Renal cortex interstitium (tissue), 11 donors: ENCODE measurements around the gene FGL2. TPM values are rescaled to one million over a fixed set of nuclear protein-coding genes. Genes with fewer than 3 reads are reported as not detected.
"Not testable (repeated sequence)": the region's sequence is repeated elsewhere in the genome, so short reads cannot be mapped to it uniquely, and the experiment has no call there.

Source experiments
- DNase-seq, 11 donors: peaks; one replicate each; pipeline ENCODE4 v3.0.0-alpha.2; 2013; ENCODE audit warnings: low read depth in 9 of 11, low spot score in 4 of 11; ENCODE audit errors: extremely low read depth in 1 of 11
- polyA plus RNA-seq, 3 donors: library from polyadenylated mRNA; unstranded; fragments of 120-200 nt; gene quantifications; one replicate each; pipeline ENCODE4 v1.2.1, GENCODE V29; 2013; ENCODE audit not compliant: insufficient read length in 3 of 3

FGL2 gene
- polyA plus RNA-seq, 3 donors: 34.6 to 71.8 (median 43.9) TPM

- no peak for DNase-seq
Measured at GRCh38 chr7:77222819-77223218, 23.2 kb upstream of the FGL2 start.

- DNase-seq: no peak
Measured at GRCh38 chr7:77222065-77222464, 22.4 kb upstream of the FGL2 start.

- DNase-seq: not testable (repeated sequence)
Measured at GRCh38 chr7:77219701-77220331, 20.2 kb upstream of the FGL2 start.

- no peak for DNase-seq
Measured at GRCh38 chr7:77217474-77218185, 18.0 kb upstream of the FGL2 start.

GRCh38 chr7:77216181-77216845 lies 16.7 kb upstream of the FGL2 start:
- DNase-seq: peak in 2 of 11 donors; percentile 22 to 31

GRCh38 chr7:77209479-77210139 lies 10.0 kb upstream of the FGL2 start:
- no peak for DNase-seq

GRCh38 chr7:77208416-77208815 lies 8.8 kb upstream of the FGL2 start:
- DNase-seq: no peak

- no peak for DNase-seq
Measured at GRCh38 chr7:77205706-77206105, 6.1 kb upstream of the FGL2 start.

GRCh38 chr7:77202481-77202976 lies 2.9 kb upstream of the FGL2 start:
- no peak for DNase-seq

GRCh38 chr7:77200542-77200941 lies 923 bp upstream of the FGL2 start:
- DNase-seq: no peak

GRCh38 chr7:77197141-77197540 lies 2.5 kb downstream of the FGL2 start:
- no peak for DNase-seq

- no peak for DNase-seq
Measured at GRCh38 chr7:77188731-77189437, 10.7 kb downstream of the FGL2 start.

- DNase-seq: no peak
Measured at GRCh38 chr7:77185866-77186265, 13.8 kb downstream of the FGL2 start.

GRCh38 chr7:77184990-77185389 lies 14.6 kb downstream of the FGL2 start:
- DNase-seq: no peak

- peak in 1 of 11 donors; percentile 9 for DNase-seq
Measured at GRCh38 chr7:77184463-77184862, 15.2 kb downstream of the FGL2 start.

- no peak for DNase-seq
Measured at GRCh38 chr7:77182261-77182660, 17.4 kb downstream of the FGL2 start.

GRCh38 chr7:77181734-77182133 lies 17.9 kb downstream of the FGL2 start:
- no peak for DNase-seq

GRCh38 chr7:77181015-77181595 lies 18.5 kb downstream of the FGL2 start:
- DNase-seq: no peak

- DNase-seq: not testable (repeated sequence)
Measured at GRCh38 chr7:77178024-77178423, 21.6 kb downstream of the FGL2 start.
